Inferior parietal cortex (tissue), 1 donor: ENCODE results near the gene SUPT3H.
"Not testable (repeated sequence)": the region's sequence is repeated elsewhere in the genome, so short reads cannot be mapped to it uniquely, and the experiment has no call there.

ENCODE experiments used
- DNase-seq: peaks from one replicate; pipeline ENCODE4 v3.0.0-alpha.2; 2016; ENCODE audit errors: extremely low spot score

SUPT3H gene

DNA sequence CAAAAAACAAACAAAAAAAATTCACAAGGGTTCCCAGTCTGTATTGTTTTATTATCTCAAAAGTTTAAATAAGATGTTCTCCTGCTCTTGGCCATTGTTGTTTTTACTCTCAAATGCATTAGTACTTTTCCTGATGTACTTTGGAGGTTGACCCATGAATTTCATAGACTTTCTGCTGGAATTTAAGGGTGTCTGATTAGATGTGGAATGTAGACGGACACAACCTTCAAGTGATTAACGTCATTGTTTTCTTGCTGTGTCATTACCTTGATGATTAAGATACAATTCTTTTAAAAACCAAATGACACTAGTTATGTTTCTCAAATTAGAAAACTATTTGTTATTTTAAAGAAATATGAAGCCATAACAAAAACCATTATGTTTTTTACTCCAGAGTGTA lies 471.0 kb downstream of the SUPT3H start:
- no peak for DNase-seq

DNA sequence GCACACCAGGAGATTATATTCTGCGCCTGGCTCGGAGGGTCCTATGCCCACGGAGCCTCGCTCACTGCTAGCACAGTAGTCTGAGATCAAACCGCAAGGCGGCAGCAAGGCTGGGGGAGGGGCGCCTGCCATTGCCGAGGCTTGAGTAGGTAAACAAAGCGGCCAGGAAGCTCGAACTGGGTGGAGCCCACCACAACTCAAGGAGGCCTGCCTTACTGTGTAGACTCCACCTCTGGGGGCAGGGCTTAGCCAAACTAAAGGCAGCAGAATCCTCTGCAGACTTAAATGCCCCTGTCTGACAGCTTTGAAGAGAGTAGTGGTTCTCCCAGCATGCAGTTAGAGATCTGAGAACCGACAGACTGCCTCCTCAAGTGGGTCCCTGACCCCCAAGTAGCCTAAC lies 477.4 kb downstream of the SUPT3H start:
- not testable (repeated sequence) for DNase-seq

DNA sequence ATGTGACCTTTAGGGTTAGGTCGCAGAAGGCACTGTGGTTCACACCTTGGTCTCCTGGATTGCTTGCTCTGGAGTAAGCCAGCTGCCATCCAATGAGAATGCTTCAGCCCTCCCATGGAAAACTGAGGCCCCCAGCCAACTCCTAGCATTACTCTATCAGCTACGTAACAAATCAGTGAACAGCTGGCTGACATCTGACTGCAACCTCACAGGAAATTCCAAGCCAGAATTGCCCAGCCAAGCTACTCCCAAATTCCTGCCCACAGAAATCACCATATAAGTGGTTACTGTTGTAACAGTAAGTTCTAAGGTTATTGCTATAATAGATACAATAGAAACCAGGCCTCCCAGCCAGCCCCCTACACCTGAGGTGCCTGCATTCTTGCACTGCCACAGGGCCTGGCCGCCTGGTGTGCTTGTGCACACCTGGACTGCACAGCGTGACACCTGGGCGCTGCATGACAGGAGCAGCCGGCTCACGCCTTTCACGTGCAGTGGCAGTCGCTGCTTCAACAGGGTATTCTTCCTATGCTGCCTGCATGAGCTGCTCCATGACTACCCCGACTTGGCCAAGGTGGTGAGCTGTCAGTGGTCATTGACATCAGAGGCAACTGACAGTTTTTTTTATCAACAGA lies 479.3 kb downstream of the SUPT3H start:
- DNase-seq: no peak

DNA sequence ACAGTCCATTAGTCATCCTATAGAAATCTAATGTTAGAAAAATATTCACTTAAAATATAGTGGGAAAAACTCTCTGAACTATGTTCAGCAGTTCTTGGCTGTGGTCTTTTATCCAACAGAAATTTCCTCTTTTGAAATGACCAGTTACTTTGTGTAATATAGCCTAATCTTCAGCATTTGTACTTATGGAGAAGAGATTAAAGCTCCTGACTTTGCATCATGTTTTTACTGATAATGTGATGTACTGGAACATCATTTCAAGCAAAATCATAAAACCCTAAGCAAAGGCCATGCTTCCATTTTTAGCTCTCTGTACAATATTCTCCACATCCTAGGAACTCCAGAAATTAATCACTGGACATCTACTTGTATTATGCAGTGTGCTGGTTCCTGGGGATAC lies 480.4 kb downstream of the SUPT3H start:
- no peak for DNase-seq

DNA sequence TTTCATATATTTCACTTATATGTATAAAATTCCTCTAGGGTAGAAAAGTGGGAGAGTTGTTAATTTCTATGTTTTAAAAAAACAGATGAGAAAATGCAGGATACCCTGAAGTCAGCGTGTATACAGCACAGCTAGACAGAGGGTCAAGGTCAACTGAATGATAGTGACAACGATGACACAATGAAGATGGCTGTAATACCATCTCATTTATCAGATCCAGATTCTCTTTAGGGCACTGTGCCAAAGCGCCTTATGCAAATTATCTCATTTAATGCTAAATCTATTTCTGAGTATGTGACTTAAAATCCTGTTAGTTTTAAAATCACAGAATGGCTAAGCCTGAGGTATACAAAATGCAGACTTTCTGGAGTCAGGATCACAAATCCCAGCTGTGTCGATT lies 481.0 kb downstream of the SUPT3H start:
- no peak for DNase-seq

DNA sequence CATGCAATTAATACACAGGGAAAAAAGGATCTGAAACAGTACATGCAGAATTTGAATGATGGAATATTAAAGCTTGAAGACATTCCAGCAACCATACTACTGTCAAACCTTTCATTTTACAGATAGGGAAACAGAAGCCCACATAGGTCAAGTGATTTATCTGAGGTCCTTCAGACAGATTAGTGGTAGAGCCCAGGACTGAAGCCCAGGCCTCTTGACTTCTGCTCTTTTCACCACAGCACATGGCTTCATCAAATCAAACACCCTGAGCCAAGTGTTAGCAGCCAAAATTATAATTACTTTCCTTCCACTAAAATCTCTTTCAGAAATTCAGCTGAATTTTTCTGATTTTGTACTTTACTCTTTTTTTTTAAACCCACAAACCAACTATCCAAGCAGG lies 485.2 kb downstream of the SUPT3H start:
- DNase-seq: no peak

DNA sequence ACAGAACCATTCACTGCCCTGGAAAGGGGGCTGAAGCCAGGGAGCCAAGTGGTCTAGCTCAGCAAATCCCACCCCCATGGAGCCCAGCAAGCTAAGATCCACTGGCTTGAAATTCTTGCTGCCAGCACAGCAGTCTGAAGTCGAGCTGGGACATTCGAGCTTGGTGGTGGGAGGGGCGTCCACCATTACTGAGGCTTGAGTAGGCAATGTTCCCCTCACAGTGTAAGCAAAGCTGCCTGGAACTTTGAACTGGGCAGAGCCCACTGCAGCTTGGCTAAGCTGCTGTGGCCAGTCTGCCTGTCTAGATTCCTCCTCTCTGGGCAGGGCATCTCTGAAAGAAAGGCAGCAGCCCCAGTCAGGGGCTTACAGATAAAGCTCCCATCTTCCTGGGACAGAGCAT lies 498.7 kb downstream of the SUPT3H start:
- DNase-seq: not testable (repeated sequence)

DNA sequence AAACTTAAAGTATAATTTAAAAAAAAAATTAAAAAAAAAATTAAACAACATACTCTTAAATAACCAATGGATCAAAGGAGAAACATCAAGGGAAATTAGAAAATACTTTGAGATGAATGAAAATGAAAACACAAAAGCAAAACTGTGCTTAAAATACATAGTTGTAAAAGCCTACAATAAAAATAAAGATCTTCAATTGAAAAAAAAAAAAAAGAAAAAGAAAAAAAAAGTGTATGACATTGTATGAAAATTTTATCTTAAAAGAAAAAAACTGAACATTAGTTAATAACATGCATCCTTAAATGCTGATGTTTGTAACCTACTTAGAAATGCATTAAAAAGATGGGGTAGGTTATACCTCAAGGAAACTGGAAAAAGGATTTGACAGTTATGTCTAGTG lies 501.1 kb downstream of the SUPT3H start:
- DNase-seq: not testable (repeated sequence)

DNA sequence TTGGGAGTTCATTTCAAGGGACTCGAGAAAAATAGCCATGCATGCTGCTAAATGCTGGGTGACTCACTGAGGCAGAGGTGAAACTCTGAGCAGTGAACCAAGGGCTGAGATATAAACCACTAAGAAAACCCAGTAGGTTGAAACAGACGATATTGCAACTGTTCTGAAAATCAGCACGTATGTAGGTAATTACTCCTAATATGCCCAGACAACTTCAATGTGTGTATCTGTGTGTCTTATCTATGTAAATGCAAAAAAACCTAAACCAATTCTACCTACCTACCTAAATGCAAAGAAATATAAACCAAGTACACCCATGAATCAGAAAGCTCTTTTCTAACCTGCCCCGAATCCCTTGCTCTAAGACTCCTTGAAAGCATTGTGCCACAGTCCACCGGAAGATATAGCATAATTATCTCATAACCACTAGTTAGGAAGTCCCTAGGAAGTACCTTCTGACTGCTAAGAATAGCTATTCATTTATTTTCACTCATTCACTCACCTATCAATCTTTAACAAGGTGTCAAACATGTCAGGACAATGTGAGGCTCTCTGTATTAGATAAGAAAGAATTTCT lies 508.3 kb downstream of the SUPT3H start:
- DNase-seq: no peak

DNA sequence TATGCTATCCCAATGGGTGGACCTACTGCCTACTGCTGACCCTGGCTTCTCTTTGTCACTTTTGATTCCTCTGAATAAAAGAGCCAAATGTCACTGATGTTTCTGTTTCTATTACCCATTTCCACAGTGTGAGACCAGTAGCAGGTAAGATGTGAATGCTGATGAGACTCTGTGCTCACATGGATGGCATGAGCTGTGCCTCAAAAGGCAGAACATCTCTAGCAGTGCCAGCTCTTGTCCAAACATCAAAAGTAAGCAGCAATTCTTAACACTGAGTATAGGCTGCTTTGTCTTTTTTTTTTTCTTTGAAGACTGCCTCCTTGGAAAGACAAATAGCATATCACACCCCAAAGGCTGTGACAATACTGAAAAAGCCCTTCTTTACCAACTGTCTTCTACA lies 508.8 kb downstream of the SUPT3H start:
- no peak for DNase-seq

DNA sequence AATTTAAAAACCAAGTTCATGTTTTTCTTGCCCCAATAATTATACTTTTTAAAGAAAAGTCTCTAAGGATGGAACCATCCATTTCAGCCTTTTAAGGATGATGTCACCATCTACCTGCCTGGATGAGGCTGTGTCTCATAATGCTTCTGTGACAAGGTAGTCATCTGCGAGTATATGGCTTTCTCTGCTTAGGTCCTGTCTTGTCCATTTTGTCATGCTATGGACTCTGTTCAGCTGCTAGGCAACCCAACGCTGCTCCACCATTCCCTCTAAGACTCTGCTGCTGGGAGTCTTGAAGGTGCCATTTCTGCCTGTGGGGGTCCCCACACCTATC lies 509.4 kb downstream of the SUPT3H start:
- DNase-seq: no peak

DNA sequence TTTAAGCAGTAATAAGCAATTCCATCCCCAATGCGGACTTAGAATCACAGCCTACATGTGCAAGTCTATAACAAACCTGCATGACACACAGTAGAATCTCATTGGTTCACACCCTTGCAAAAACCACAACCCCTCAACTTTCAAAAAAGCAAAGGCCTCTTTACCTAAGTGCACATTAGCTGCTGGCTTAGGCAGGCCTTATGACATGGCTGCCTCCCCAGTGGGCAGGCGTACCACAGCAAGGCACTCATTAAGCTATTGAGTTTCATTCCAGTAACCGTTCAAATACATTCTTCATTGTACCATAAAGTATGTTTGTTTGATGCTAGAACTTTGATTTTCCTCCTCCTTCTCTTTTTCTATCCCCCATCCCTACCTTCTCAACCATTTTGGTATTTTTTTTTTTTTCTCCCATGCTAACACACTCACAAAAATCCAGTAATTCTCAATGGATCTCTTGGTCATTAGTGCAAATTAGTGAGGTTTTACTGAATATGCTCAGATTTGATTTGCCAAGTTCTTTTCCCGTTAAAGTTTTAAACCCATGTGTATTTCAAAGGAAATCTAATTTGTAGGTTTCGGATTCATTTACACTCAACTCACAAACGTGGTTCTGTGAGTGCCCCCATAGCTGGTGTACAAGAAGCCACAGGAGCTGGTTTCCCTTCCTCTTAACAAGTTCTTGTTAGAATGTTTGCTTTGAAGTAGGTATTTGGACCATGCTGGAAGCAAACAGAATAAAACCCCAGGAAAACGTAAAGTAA lies 510.0 kb downstream of the SUPT3H start:
- DNase-seq: no peak

DNA sequence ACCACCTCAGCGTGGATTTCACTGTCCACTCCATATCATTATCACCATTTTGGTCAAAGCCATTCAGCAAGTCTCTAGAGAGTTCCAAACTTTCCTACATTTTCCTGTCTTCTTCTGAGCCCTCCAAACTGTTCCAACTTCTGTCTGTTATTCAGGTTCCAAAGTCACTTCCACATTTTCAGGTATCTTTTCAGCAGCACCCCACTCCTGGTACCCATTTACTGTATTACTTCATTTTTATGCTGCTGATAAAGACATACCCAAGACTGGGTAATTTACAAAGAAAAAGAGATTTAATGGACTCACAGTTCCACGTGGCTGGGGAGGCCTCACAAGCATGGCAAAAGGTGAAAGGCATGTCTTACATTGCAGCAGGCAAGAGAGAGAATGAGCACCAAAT lies 512.5 kb downstream of the SUPT3H start:
- not testable (repeated sequence) for DNase-seq

DNA sequence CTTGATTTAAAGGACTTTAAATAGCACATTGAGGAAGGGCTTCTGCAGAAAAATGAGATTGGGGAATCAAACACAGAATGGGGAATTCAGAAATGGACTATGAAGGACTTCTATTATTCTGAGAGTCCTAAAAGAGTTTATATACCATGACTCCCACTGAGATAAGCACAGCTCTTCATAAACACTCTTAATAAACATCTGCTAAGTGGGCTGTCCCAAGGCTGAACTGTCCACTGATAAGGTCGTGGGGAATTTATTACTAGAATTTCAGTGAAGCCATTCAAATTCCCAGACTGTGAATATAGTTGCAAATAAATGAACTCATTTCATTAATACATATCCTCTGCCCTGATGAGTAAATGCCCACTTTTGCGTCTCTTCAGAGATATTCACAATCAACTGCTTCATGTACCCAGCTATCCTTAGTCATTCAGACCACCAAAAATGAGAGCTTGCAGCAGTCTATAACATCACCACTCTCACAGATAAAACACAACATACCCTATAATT lies 517.8 kb downstream of the SUPT3H start:
- no peak for DNase-seq

DNA sequence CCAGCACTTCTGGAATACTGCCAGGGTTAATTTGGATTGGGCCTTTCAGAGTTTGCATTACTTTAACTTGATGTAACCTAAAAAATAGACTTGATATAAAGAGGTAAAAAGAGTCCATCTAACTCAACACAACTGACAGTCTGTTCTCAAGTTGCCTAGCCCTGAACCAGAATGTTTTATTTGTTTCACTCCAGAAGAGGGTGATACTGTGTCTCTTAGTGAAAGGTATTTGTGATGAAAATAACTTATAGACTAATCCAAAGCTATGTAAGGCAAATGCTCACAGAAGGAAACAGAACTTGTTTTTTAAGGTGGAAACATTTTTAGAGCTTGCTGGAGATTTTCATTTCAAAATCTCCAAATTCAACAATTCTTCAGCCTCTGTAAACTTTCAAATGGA lies 518.7 kb downstream of the SUPT3H start:
- DNase-seq: no peak

DNA sequence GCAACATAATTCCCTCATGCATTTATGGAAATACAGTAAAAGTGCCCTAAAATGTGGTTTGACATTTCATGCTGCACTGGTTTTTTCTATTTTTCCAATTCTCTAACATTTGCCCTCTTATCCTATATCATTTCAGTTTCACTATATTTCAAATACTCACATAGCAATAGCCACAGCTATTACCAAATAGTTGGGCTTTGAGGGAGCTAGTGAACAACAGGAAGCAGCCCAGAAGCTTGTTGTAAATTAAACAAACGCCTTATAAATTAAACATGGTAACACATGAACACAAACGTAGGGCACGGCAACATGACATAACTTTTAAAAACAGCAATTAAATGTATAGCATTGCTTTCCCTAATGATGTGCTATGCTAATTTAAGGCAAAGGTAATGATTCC lies 521.3 kb downstream of the SUPT3H start:
- no peak for DNase-seq

DNA sequence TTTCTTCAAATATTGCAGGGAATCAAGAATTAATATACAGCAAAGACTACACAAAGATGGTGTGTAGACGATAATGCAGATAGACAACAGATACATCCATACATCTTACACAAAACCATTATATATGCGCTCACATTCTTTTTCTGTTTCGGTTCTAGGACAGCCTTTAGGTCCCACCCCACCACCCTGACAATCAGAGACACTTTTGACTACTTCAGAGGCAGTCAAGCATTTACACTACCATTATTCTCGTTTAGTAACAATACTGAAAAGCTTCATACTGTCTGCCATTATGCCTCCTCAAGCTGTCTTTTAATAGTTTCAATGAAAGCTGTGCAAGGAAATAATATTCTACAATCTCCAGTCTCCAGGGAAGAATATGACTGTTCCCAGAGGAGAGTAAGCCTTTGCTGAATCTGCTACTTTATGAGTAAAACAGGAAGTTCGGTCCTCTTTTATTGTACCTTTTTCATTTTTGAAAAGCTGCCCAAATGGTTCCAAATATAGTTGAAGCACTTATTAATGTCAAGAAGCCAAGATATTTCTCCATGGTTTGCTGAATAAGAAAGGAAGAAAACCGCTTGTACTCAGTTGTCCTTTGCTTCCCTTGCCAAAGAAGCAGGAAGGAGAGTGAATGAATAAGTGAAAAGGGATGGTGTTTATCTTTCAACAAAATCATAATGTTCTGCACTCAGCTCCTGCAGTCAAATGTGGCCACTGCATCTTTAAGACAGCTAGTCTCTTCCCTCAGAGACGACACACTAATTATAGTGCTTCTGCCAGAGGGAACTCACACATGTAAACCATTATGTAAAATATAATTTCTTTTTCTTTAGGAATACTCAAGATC lies 521.9 kb downstream of the SUPT3H start:
- DNase-seq: no peak

DNA sequence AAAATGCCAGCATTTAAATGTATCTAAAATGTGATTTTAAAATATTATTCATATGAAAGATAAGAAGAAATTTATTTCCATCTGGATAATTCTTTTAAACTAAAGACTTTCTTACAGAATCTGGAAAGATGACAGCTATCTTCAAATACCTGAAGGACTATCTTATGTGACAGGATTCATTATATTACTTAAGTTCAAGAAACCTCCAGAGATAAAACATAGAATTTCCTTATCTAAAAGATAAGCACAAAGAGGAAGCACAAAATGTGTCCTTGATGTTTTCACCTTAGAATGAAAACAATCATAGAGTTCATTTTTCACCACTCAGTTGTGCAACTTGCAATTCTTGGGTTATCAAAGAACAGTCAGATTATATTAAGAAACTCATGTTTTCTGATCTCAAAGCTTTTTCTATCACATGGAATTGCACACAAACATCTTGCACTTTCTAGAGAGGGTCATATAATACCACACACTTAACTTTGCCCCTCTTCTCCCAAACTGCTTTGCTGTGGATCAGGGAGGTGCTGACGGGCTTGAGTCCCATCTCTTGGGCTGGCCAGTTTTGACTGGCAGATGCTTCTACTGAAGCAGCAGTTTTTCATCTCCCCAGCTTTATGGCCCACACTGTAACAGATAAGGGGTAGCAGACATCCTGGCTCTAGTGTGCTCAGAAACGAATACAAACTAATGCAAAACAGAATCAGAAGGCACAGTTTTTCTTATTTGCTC lies 522.9 kb downstream of the SUPT3H start:
- no peak for DNase-seq

DNA sequence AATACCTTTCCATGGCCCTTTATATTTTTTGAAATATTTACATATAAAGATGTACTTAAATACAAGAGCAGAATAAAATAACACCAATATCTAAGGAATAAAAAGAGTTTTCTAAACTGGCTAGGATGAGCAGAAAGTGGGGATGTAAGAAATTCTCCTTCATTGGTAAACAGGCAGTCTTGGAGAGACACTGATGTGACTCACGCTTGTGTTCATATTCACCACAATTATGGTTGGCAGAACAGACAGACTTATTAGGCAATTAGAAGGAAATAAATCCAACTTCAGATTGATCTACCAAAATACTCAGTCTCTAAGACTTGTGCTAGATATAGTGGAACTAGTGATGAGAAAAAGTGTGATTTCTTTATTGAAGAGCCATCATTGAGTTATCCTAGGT lies 526.6 kb downstream of the SUPT3H start:
- no peak for DNase-seq

DNA sequence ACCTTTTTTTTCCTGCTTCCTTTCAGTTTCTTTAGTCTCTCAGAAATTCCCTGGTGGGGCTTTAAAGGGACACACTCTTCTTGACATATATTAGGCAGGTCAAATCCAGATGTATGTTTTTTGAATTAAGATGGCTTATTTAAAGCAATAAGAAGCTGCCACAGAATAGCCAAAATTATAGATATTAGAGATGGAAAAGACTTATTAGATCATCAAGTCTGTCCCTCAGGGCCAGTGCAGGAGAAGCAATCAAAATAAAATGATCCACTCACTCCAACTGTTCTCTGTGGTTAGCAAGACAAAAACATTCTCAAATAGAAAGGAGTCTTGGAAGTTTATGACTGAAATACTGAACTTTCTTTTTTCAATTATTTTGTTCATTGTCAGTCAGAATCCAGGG lies 527.4 kb downstream of the SUPT3H start:
- DNase-seq: no peak

DNA sequence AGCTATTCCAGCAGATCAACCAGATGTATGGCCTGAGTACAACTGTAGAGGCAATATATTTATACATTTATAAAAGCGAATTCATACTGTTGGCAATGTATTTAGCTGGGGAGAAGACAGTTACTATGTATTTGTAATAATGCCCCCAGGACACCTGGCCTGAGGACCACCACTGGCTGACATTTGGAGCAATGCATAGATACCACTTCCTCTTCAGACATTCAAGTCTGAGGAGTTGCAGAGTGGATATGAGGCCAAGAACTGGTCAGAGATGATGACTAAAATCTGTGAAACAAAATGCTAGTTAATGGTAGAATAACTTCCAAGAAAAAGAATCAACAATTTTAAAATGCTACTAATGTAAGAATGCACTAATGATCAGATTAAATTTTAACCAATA lies 527.9 kb downstream of the SUPT3H start:
- no peak for DNase-seq

DNA sequence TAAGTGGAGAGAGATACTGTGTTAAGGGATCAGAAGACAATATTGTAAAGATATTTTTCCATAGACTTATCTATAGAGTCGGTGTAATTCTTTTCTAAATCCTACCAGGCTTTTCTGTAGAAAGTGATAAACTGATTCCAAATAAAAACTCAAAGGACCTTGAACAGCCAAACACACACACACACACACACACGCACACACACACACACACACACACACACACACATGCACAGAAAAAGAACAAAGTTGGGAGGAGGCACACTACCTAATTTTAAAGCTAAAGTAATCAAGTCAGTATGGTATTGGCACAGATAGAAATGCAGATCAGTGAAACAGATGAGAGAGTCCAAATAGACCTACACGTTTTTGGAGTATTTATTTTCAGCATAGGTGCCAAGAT lies 534.0 kb downstream of the SUPT3H start:
- no peak for DNase-seq
